SK-N-SH (cell line): ENCODE results near the gene LRCH3. TPM values are rescaled to one million over a fixed set of nuclear protein-coding genes. Genes with fewer than 3 reads are reported as not detected.
"Not testable (repeated sequence)": the region's sequence is repeated elsewhere in the genome, so short reads cannot be mapped to it uniquely, and the experiment has no call there.

Experiments used
- CTCF ChIA-PET: fragments of 300-600, 350-600 bp; formaldehyde crosslinking; extraction: SDS; loops from one replicate; lab custom pipeline; 2021; lab: Yijun Ruan, JAX
- POLR2A ChIA-PET: fragments of 350-600 bp; sonication (Branson Sonifier 250); formaldehyde crosslinking; extraction: SDS; loops from one replicate; lab custom pipeline; 2020; ENCODE audit warnings: antibody characterized with exemption, inconsistent platforms; lab: Yijun Ruan, JAX
- DNase-seq: peaks from one replicate; pipeline ENCODE4 v3.0.0; 2012
- H2AFZ ChIP-seq: fragments of 200-600 bp; sonication (generic); 2 replicates; pipeline ENCODE4 v1.8.1; 2016; ENCODE audit warnings: antibody characterized with exemption, mild to moderate bottlenecking, low read depth
- H3F3A ChIP-seq: fragments of 200-600 bp; sonication (generic); replicated peaks from 2 replicates; pipeline ENCODE3; 2016; ENCODE audit warnings: antibody characterized with exemption, mild to moderate bottlenecking; ENCODE audit not compliant: insufficient read depth
- H3K27ac ChIP-seq, 2 experiments: fragments of 200-500 bp in 1 of 2; fragments of 200-600 bp in 1 of 2; sonication (Bioruptor generic) in 1 of 2; sonication (generic), shearing (Covaris generic) in 1 of 2; 2 replicates each; pipeline versions ENCODE4 v1.5.1 to v1.6.1; 2014 to 2016; ENCODE audit warnings: low read depth in 2 of 2, inconsistent platforms in 1 of 2, low read length in 1 of 2, mild to moderate bottlenecking in 1 of 2, mixed read lengths in 1 of 2
- H3K27me3 ChIP-seq: fragments of 200-600 bp; sonication (generic), shearing (Covaris generic); 2 replicates; pipeline ENCODE4 v1.6.1; 2016; ENCODE audit warnings: mixed run types; ENCODE audit not compliant: insufficient read depth
- H3K36me3 ChIP-seq, 2 experiments: fragments of 200-500 bp in 1 of 2; fragments of 200-600 bp in 1 of 2; sonication (Bioruptor generic) in 1 of 2; sonication (generic) in 1 of 2; replicated peaks in 1 of 2; 2 replicates each; pipeline versions ENCODE3 to v1.5.1; 2014 to 2016; ENCODE audit warnings: low read length in 1 of 2, mild to moderate bottlenecking in 1 of 2; ENCODE audit not compliant: insufficient read depth in 2 of 2, control insufficient read depth in 1 of 2
- H3K4me1 ChIP-seq, 2 experiments: fragments of 200-500 bp in 1 of 2; fragments of 200-600 bp in 1 of 2; sonication (Bioruptor generic) in 1 of 2; sonication (generic), shearing (Covaris generic) in 1 of 2; 2 replicates each; pipeline versions ENCODE4 v1.5.1 to v1.6.1; 2014 to 2016; ENCODE audit warnings: low read depth in 1 of 2, low read length in 1 of 2, mixed run types in 1 of 2; ENCODE audit not compliant: insufficient read depth in 2 of 2, control insufficient read depth in 1 of 2
- H3K4me2 ChIP-seq: fragments of 200-600 bp; sonication (generic), shearing (Covaris generic); 2 replicates; pipeline ENCODE4 v1.6.1; 2017; ENCODE audit warnings: mixed run types
- H3K4me3 ChIP-seq, 2 experiments: fragments of 200-500 bp in 1 of 2; fragments of 200-600 bp in 1 of 2; sonication (Bioruptor generic) in 1 of 2; sonication (generic), shearing (Covaris generic) in 1 of 2; 2 replicates each; pipeline versions ENCODE4 v1.5.1 to v1.8.1; 2014 to 2016; ENCODE audit warnings: low read depth in 2 of 2, inconsistent platforms in 1 of 2, low read length in 1 of 2, mild to moderate bottlenecking in 1 of 2, mixed read lengths in 1 of 2, moderate library complexity in 1 of 2
- H3K79me2 ChIP-seq: fragments of 200-600 bp; sonication (generic); 2 replicates; pipeline ENCODE4 v1.8.1; 2017; ENCODE audit warnings: mild to moderate bottlenecking; ENCODE audit not compliant: insufficient read depth
- H3K9ac ChIP-seq: fragments of 200-600 bp; sonication (generic); 2 replicates; pipeline ENCODE4 v1.6.1; 2017; ENCODE audit warnings: mixed run types
- H3K9me2 ChIP-seq: fragments of 200-600 bp; sonication (generic); 2 replicates; pipeline ENCODE4 v1.6.1; 2017; ENCODE audit warnings: mixed run types
- H3K9me3 ChIP-seq: fragments of 200-600 bp; sonication (generic); 2 replicates; pipeline ENCODE4 v1.6.1; 2017; ENCODE audit warnings: mixed run types, mild to moderate bottlenecking, moderate library complexity
- H4K20me1 ChIP-seq: fragments of 200-600 bp; sonication (generic); 2 replicates; pipeline ENCODE4 v1.6.1; 2017; ENCODE audit warnings: mild to moderate bottlenecking, mixed run types; ENCODE audit not compliant: insufficient read depth
- CHD2 ChIP-seq: fragments of 150-350 bp; IDR thresholded peaks from 2 replicates; pipeline ENCODE4 v1.6.1; 2018; ENCODE audit warnings: low read length; ENCODE audit not compliant: partially characterized antibody
- EP300 ChIP-seq, 2 experiments: IDR thresholded peaks; 2 replicates each; pipeline versions ENCODE4 v1.4.0 to v1.6.1; 2012; ENCODE audit warnings: borderline replicate concordance in 1 of 2, low read depth in 1 of 2, low read length in 1 of 2
- EZH2phosphoT487 ChIP-seq: fragments of 200-600 bp; sonication (generic); IDR thresholded peaks from 2 replicates; pipeline ENCODE4 v1.6.1; 2017; ENCODE audit warnings: low read depth, mixed run types, mild to moderate bottlenecking, antibody characterized with exemption, moderate library complexity, borderline replicate concordance
- FOXM1 ChIP-seq: IDR thresholded peaks from 2 replicates; pipeline ENCODE4 v1.4.0; 2012; ENCODE audit warnings: low read depth, mild to moderate bottlenecking
- GATA2 ChIP-seq: sonication (generic); formaldehyde crosslinking; IDR thresholded peaks from 2 replicates; pipeline ENCODE4 v1.5.0; 2020; ENCODE audit warnings: mild to moderate bottlenecking, missing genetic modification reagents
- IRF3 ChIP-seq: fragments of 150-350 bp; IDR thresholded peaks from 2 replicates; pipeline ENCODE4 v1.6.1; 2016; ENCODE audit warnings: mild to moderate bottlenecking, low read depth, low read length
- MEF2A ChIP-seq: IDR thresholded peaks from 2 replicates; pipeline ENCODE4 v1.4.0; 2012; ENCODE audit warnings: low read depth, borderline replicate concordance
- MXI1 ChIP-seq: IDR thresholded peaks from 2 replicates; pipeline ENCODE4 v1.6.1; 2012; ENCODE audit warnings: mild to moderate bottlenecking, low read depth, low read length, improper control_type of control experiment
- RCOR1 ChIP-seq: fragments of 150-350 bp; IDR thresholded peaks from 2 replicates; pipeline ENCODE4 v1.6.1; 2017; ENCODE audit warnings: antibody characterized with exemption, low read length
- RXRA ChIP-seq: IDR thresholded peaks from 2 replicates; pipeline ENCODE4 v1.4.0; 2012; ENCODE audit warnings: low read depth, mild to moderate bottlenecking, borderline replicate concordance
- TCF12 ChIP-seq: IDR thresholded peaks from 2 replicates; pipeline ENCODE4 v1.4.0; 2012
- TEAD4 ChIP-seq: IDR thresholded peaks from 2 replicates; pipeline ENCODE4 v1.4.0; 2012; ENCODE audit warnings: mild to moderate bottlenecking, borderline replicate concordance; ENCODE audit not compliant: insufficient read depth
- whole genome bisulfite sequencing: methylation state at CpG from one replicate; pipeline ENCODE4 v1.1.6; 2017; ENCODE audit warnings: low lambda C conversion rate; 5-methylcytosine and 5-hydroxymethylcytosine counted together
- polyA plus RNA-seq, 3 experiments: library from polyadenylated mRNA; depleted of rRNA; stranded (reverse); fragments of >200 nt; gene quantifications; 2 replicates each; pipeline ENCODE4 v1.2.3, GENCODE V29; 2012
- TF ChIP-seq, protein P1 (sequence below): fragments of 150-350 bp; IDR thresholded peaks from 2 replicates; pipeline ENCODE4 v1.6.1; 2017; ENCODE audit warnings: antibody characterized with exemption, low read length, low read depth, borderline replicate concordance
- TF ChIP-seq, protein P2 (sequence below): IDR thresholded peaks from 2 replicates; pipeline ENCODE4 v1.4.0; 2012; ENCODE audit warnings: low read depth, borderline replicate concordance
- TF ChIP-seq, protein P3 (sequence below): IDR thresholded peaks from 2 replicates; pipeline ENCODE4; 2012

Gene LRCH3
- polyA plus RNA-seq, 1 of the 3 experiments (the other 2 are of a cell fraction), result 22.6 TPM

DNA sequence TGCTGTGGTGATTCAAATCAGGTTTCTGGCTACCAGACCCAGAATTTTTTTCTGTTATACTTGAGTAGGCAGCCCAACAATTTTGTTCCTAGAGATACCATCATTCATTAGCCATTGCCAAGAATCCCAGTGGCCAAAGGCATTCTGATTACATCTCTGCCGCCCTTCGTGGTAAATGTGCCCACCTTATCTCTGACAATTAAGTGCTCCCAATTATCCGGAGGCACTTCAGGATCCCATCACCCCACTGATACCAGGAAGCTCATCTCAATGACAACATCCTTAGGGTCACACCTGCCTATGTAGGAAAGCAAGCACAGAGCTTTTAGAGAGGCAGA, 115.8 kb downstream of the LRCH3 start:
- H3K4me1 ChIP-seq, result peaks cover 0 to 10% of the 10 kb centered on the region in 2 experiments; a peak in 1 of 4 replicates
- H3K9me3 ChIP-seq, result no peaks in the 10 kb centered on the region; the same call in 1 of the 2 replicates
- CTCF ChIA-PET, result interaction anchor here (0.9 to 4.6 kb wide), 15 partner anchors 9 to 182 kb away, joined by 3 to 59 read pairs (median 4); partner anchors contain the start of gene RPL35A
- POLR2A ChIA-PET, result no interaction called here
- peak; percentile 51 for DNase-seq
- no peak overlapping the region for H2AFZ ChIP-seq
- TF ChIP-seq EP300 (IDR thresholded peaks at IDR 0.05; ENCODE audit: borderline replicate concordance in 1 of 2, low read depth in 1 of 2, low read length in 1 of 2), result peak in 1 of 2 experiments; percentile 51; a peak in 1 of 4 replicates
- peak; percentile 77; the same call in 1 of the 2 replicates for TF ChIP-seq RCOR1
- TF ChIP-seq GATA2 (CRISPR knock-in tag), result peak; percentile 86
- TF ChIP-seq CHD2, result peak; percentile 46
- TF ChIP-seq, protein P1, sequence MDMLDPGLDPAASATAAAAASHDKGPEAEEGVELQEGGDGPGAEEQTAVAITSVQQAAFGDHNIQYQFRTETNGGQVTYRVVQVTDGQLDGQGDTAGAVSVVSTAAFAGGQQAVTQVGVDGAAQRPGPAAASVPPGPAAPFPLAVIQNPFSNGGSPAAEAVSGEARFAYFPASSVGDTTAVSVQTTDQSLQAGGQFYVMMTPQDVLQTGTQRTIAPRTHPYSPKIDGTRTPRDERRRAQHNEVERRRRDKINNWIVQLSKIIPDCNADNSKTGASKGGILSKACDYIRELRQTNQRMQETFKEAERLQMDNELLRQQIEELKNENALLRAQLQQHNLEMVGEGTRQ, result no peak
- TF ChIP-seq MXI1, result no peak
- TF ChIP-seq, all 33 proteins: peak for 4
- no peak overlapping the region for H3K9ac ChIP-seq
- H3K79me2 ChIP-seq, result no peaks in the 10 kb centered on the region
- 34% methylated on average over 3 of the region's 3 CpGs for WGBS
- H3K36me3 ChIP-seq, result no peaks in the 10 kb centered on the region
- no peaks in the 10 kb centered on the region for H3K27me3 ChIP-seq
- 0 out of 2 replicates have a peak overlapping the region, but pooled peaks have one; percentile 13 for H3K4me2 ChIP-seq
- peaks cover 14% of the 10 kb centered on the region for H3F3A ChIP-seq
- H4K20me1 ChIP-seq, result no peaks in the 10 kb centered on the region
- no peak overlapping the region for H3K4me3 ChIP-seq
- no peaks in the 10 kb centered on the region for H3K9me2 ChIP-seq
- no peak overlapping the region for H3K27ac ChIP-seq

GRCh38 chr3:197907196-197907595, 116.1 kb downstream of the LRCH3 start:
- Histone ChIP-seq H3K9me2 (no peaks in the 10 kb centered on the region), H3K4me2 (no peak overlapping the region), H4K20me1 (no peaks in the 10 kb centered on the region), H3K9me3 (no peaks in the 10 kb centered on the region; the same call in 1 of the 2 replicates), H2AFZ (no peak overlapping the region), H3F3A (peaks cover 14% of the 10 kb centered on the region), H3K27me3 (no peaks in the 10 kb centered on the region), H3K79me2 (no peaks in the 10 kb centered on the region), H3K4me3 (no peak overlapping the region)
- ChIA-PET CTCF (interaction anchor here (0.9 to 4.6 kb wide), 15 partner anchors 9 to 182 kb away, joined by 3 to 59 read pairs (median 4); partner anchors contain the start of gene RPL35A), POLR2A (no interaction called here)
- no peak for DNase-seq
- TF ChIP-seq MEF2A, result no peak
- TF ChIP-seq, protein P2, sequence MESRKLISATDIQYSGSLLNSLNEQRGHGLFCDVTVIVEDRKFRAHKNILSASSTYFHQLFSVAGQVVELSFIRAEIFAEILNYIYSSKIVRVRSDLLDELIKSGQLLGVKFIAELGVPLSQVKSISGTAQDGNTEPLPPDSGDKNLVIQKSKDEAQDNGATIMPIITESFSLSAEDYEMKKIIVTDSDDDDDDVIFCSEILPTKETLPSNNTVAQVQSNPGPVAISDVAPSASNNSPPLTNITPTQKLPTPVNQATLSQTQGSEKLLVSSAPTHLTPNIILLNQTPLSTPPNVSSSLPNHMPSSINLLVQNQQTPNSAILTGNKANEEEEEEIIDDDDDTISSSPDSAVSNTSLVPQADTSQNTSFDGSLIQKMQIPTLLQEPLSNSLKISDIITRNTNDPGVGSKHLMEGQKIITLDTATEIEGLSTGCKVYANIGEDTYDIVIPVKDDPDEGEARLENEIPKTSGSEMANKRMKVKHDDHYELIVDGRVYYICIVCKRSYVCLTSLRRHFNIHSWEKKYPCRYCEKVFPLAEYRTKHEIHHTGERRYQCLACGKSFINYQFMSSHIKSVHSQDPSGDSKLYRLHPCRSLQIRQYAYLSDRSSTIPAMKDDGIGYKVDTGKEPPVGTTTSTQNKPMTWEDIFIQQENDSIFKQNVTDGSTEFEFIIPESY, result no peak
- no peak for TF ChIP-seq MXI1
- TF ChIP-seq EZH2phosphoT487, result no peak
- TF ChIP-seq IRF3, result no peak
- no peak for TF ChIP-seq TEAD4
- TF ChIP-seq, protein P3, sequence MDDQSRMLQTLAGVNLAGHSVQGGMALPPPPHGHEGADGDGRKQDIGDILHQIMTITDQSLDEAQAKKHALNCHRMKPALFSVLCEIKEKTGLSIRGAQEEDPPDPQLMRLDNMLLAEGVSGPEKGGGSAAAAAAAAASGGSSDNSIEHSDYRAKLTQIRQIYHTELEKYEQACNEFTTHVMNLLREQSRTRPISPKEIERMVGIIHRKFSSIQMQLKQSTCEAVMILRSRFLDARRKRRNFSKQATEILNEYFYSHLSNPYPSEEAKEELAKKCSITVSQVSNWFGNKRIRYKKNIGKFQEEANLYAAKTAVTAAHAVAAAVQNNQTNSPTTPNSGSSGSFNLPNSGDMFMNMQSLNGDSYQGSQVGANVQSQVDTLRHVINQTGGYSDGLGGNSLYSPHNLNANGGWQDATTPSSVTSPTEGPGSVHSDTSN, result no peak
- no peak for TF ChIP-seq FOXM1
- no peak for TF ChIP-seq RXRA
- no peak for TF ChIP-seq TCF12
- TF ChIP-seq, all 33 proteins: peak for 0
- 87% methylated on average over 2 of the region's 2 CpGs for WGBS
- Histone ChIP-seq H3K4me1 (peaks cover 0 to 10% of the 10 kb centered on the region in 2 experiments; a peak in 1 of 4 replicates), H3K36me3 (no peaks in the 10 kb centered on the region), H3K9ac (no peak overlapping the region), H3K27ac (no peak overlapping the region)

GRCh38 chr3:197908550-197908949, 117.5 kb downstream of the LRCH3 start:
- H3K4me3 ChIP-seq, POLR2A ChIA-PET, H3K9ac ChIP-seq, H3K4me1 ChIP-seq, H3K79me2 ChIP-seq, H2AFZ ChIP-seq, H3K4me2 ChIP-seq, H3K9me3 ChIP-seq, H3K27ac ChIP-seq, H4K20me1 ChIP-seq, H3K36me3 ChIP-seq, DNase-seq, H3K27me3 ChIP-seq, H3K9me2 ChIP-seq: not testable (repeated sequence)
- H3F3A ChIP-seq, result peaks cover 14% of the 10 kb centered on the region
- CTCF ChIA-PET, result interaction anchor here (1.3 kb wide), 1 partner anchor 34 kb away, joined by 5 read pairs; no protein-coding TSS in a partner anchor
- WGBS, result no CpG with 5 or more reads among the region's 2 CpGs
